Measurements from ENCODE around the gene MYO7A. TPM values are rescaled to one million over a fixed set of nuclear protein-coding genes. Genes with fewer than 3 reads are reported as not detected.

MYO7A gene
- total RNA-seq, 1 donor from 2014 or later: 0.97 TPM

- no peak for TF ChIP-seq EZH2phosphoT487 (IDR thresholded peaks at IDR 0.05)
- no peak for TF ChIP-seq EZH2 (IDR thresholded peaks at IDR 0.05)
- no peak for TF ChIP-seq CTCF (IDR thresholded peaks at IDR 0.05)
- Mint-ChIP-seq H3K27ac (no peak overlapping the region), H3K9me3 (no peaks in the 10 kb centered on the region), H3K27me3 (ENCODE audit: insufficient read depth, low read depth) (peaks cover 6% of the 10 kb centered on the region), H3K36me3 (no peaks in the 10 kb centered on the region), H3K4me1 (no peaks in the 10 kb centered on the region), H3K4me3 (no peak overlapping the region)
- H3K9ac ChIP-seq: no peak overlapping the region
- H3K27ac ChIP-seq: no peak overlapping the region
- no peak overlapping the region for H3K4me2 ChIP-seq
- no peak overlapping the region for H2AFZ ChIP-seq (replicated peaks)
- H3F3A ChIP-seq (ENCODE audit: low read depth): no peaks in the 10 kb centered on the region
- no peaks in the 10 kb centered on the region for H3K36me3 ChIP-seq
- H3K4me3 ChIP-seq: no peak overlapping the region
- no peaks in the 10 kb centered on the region for H3K79me2 ChIP-seq (ENCODE audit: low read depth)
- no peaks in the 10 kb centered on the region for H3K4me1 ChIP-seq
- H3K27me3 ChIP-seq: no peaks in the 10 kb centered on the region
- DNase-seq (ENCODE audit: low spot score): no peak
- H3K9me3 ChIP-seq (ENCODE audit: low read depth): no peaks in the 10 kb centered on the region
- H4K20me1 ChIP-seq (ENCODE audit: low read depth): no peaks in the 10 kb centered on the region
These were observed 105.0 kb downstream of the MYO7A start for GRCh38 chr11:77233011-77233410.

- Histone ChIP-seq H3F3A (ENCODE audit: low read depth) (no peaks in the 10 kb centered on the region), H3K79me2 (ENCODE audit: low read depth) (no peaks in the 10 kb centered on the region), H3K4me3 (no peak overlapping the region), H3K9me3 (ENCODE audit: low read depth) (no peaks in the 10 kb centered on the region), H3K27me3 (no peaks in the 10 kb centered on the region), H3K4me1 (no peaks in the 10 kb centered on the region), H3K9ac (no peak overlapping the region), H2AFZ (replicated peaks) (no peak overlapping the region), H3K4me2 (no peak overlapping the region), H3K36me3 (no peaks in the 10 kb centered on the region), H4K20me1 (ENCODE audit: low read depth) (no peaks in the 10 kb centered on the region), H3K27ac (no peak overlapping the region)
- Mint-ChIP-seq H3K27ac (no peak overlapping the region), H3K4me3 (no peak overlapping the region), H3K4me1 (no peaks in the 10 kb centered on the region), H3K36me3 (no peaks in the 10 kb centered on the region), H3K9me3 (peaks cover 10% of the 10 kb centered on the region), H3K27me3 (ENCODE audit: insufficient read depth, low read depth) (no peaks in the 10 kb centered on the region)
- no peak for DNase-seq (ENCODE audit: low spot score)
- TF ChIP-seq EZH2 (IDR thresholded peaks at IDR 0.05) (no peak), CTCF (IDR thresholded peaks at IDR 0.05) (no peak), EZH2phosphoT487 (IDR thresholded peaks at IDR 0.05) (no peak)
These were observed 108.9 kb downstream of the MYO7A start for GRCh38 chr11:77236901-77237300.

GRCh38 chr11:77244277-77245027 is 116.4 kb downstream of the MYO7A start:
- Histone ChIP-seq H4K20me1 (ENCODE audit: low read depth) (no peaks in the 10 kb centered on the region), H3K27ac (no peak overlapping the region), H3K4me3 (no peak overlapping the region), H2AFZ (replicated peaks) (no peak overlapping the region), H3F3A (ENCODE audit: low read depth) (no peaks in the 10 kb centered on the region), H3K4me2 (no peak overlapping the region), H3K27me3 (no peaks in the 10 kb centered on the region), H3K4me1 (no peaks in the 10 kb centered on the region), H3K79me2 (ENCODE audit: low read depth) (no peaks in the 10 kb centered on the region), H3K36me3 (no peaks in the 10 kb centered on the region), H3K9me3 (ENCODE audit: low read depth) (no peaks in the 10 kb centered on the region), H3K9ac (no peak overlapping the region)
- peaks cover 7% of the 10 kb centered on the region for H3K9me3 Mint-ChIP-seq
- TF ChIP-seq CTCF (IDR thresholded peaks at IDR 0.05) (no peak), EZH2 (IDR thresholded peaks at IDR 0.05) (no peak), EZH2phosphoT487 (IDR thresholded peaks at IDR 0.05) (no peak)
- DNase-seq (ENCODE audit: low spot score): no peak
- H3K27ac Mint-ChIP-seq: no peak overlapping the region
- H3K4me1 Mint-ChIP-seq: no peaks in the 10 kb centered on the region
- no peaks in the 10 kb centered on the region for H3K27me3 Mint-ChIP-seq (ENCODE audit: insufficient read depth, low read depth)
- no peak overlapping the region for H3K4me3 Mint-ChIP-seq
- no peaks in the 10 kb centered on the region for H3K36me3 Mint-ChIP-seq
